WI38 (cell line): Measurements from ENCODE around the gene KIAA1549.
"Not testable (repeated sequence)": the region's sequence is repeated elsewhere in the genome, so short reads cannot be mapped to it uniquely, and the experiment has no call there.

ENCODE experiments used
- H3K4me3 ChIP-seq: 2 replicates; pipeline ENCODE4 v1.5.1; 2011; ENCODE audit warnings: low read depth, mild to moderate bottlenecking, control low read depth, low read length
- TF ChIP-seq, protein P1 (sequence below): IDR thresholded peaks from 2 replicates; pipeline ENCODE4 v1.5.1; 2012; ENCODE audit warnings: low read depth, mild to moderate bottlenecking, control low read depth, low read length

KIAA1549 gene

DNA sequence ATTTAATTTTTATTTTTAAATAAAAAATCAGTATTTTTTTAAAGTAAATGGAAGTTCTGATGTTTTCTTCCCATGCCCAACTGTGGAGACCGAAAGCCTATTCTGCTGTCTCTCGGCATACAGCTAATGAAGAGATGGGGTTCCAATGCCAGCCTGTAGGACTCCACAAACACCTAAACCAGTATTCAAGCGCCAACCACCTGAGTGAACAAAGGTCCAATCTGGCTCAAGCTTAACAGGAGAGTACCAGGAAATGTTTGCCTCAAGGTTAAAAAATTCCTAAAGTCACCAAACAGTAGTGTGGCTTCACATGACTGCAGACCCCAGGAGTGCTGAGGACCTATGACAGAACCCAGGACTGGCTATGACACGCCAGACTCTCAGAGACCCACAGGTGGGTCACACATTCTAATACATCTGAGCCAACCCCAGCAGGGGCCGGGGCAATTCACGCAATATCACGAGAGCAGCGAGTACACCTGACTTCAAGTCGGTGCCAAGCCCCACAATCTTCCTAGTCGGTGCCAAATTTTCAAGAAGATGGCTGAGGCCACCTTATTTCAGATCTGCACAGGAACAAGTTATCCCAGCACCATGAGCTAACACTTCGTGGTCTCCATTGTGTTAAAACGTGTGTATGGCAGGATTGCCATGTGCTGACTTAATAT, 31.6 kb downstream of the KIAA1549 start:
- no peak overlapping the region for H3K4me3 ChIP-seq
- TF ChIP-seq, protein P1, sequence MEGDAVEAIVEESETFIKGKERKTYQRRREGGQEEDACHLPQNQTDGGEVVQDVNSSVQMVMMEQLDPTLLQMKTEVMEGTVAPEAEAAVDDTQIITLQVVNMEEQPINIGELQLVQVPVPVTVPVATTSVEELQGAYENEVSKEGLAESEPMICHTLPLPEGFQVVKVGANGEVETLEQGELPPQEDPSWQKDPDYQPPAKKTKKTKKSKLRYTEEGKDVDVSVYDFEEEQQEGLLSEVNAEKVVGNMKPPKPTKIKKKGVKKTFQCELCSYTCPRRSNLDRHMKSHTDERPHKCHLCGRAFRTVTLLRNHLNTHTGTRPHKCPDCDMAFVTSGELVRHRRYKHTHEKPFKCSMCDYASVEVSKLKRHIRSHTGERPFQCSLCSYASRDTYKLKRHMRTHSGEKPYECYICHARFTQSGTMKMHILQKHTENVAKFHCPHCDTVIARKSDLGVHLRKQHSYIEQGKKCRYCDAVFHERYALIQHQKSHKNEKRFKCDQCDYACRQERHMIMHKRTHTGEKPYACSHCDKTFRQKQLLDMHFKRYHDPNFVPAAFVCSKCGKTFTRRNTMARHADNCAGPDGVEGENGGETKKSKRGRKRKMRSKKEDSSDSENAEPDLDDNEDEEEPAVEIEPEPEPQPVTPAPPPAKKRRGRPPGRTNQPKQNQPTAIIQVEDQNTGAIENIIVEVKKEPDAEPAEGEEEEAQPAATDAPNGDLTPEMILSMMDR, result no peak

GRCh38 chr7:138948403-138948802, 32.8 kb downstream of the KIAA1549 start:
- TF ChIP-seq, protein P1, result no peak
- no peak overlapping the region for H3K4me3 ChIP-seq

GRCh38 chr7:138945821-138946220, 35.4 kb downstream of the KIAA1549 start:
- TF ChIP-seq, protein P1, result no peak
- H3K4me3 ChIP-seq, result no peak overlapping the region

GRCh38 chr7:138945154-138945553, 36.0 kb downstream of the KIAA1549 start:
- no peak overlapping the region for H3K4me3 ChIP-seq
- TF ChIP-seq, protein P1, result no peak

DNA sequence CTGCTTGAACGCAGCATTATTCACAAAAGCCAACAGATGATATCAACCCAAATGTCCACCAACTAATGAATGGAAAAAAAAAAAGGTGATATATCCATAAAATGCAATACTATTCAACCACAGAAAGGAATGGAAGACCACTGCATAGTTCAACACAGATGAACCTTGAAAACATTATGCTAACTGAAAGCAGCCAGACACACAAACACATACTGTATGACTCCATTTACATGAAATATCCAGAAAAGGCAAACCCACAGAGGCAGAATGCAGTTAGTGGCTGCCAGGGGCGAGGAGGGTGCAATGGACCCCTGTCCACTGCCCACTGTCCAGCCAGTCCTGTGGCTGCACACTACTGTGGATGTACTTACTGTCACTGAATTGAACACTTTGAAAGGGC, 36.6 kb downstream of the KIAA1549 start:
- TF ChIP-seq, protein P1, result no peak
- no peak overlapping the region for H3K4me3 ChIP-seq

GRCh38 chr7:138943061-138943460, 38.1 kb downstream of the KIAA1549 start:
- TF ChIP-seq, protein P1, result no peak
- H3K4me3 ChIP-seq, result no peak overlapping the region

DNA sequence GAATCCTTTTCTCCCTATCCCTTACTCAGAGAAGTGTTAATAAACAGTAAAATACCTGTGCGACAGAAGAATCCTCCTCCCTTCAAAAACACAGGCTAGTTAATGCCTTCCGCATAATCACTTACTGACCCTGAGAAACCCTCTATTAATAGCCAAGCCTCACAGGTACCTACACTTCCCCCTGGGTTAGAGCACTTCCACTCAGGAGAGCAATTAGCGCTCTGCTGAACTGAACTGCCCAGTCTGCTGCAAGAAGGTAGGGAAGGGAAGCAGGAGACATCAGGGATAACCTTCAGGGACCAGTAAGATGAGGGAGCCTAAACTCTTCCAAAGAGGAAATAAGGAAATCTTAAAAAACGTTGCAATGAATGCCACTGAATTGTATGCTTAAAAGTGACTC, 39.6 kb downstream of the KIAA1549 start:
- TF ChIP-seq, protein P1, result no peak
- H3K4me3 ChIP-seq, result no peak overlapping the region

DNA sequence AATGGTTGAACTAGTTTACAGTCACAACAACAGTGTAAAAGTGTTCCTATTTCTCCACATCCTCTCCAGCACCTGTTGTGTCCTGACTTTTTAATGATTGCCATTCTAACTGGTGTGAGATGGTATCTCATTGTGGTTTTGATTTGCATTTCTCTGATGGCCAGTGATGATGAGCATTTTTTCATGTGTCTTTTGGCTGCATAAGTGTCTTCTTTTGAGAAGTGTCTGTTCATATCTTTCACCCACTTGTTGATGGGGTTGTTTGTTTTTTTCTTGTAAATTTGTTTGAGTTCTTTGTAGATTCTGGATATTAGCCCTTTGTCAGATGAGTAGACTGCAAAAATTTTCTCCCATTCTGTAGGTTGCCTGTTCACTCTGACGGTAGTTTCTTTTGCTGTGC, 40.6 kb downstream of the KIAA1549 start:
- not testable (repeated sequence) for H3K4me3 ChIP-seq
